Esophagus squamous epithelium (tissue), 5 donors: ENCODE measurements around the gene KCNMA1. TPM values are rescaled to one million over a fixed set of nuclear protein-coding genes. Genes with fewer than 3 reads are reported as not detected.

Source experiments
- DNase-seq: peaks from one replicate; lab custom pipeline; 2025; lab: John Stamatoyannopoulos, UW
- H3K27ac ChIP-seq, 4 donors: fragments of 200-600 bp; sonication (generic); one replicate each; pipeline ENCODE4 v1.5.1; 2016 to 2019; ENCODE audit warnings: mild to moderate bottlenecking in 1 of 4
- H3K27me3 ChIP-seq, 4 donors: fragments of 200-600 bp; sonication (generic); 1 replicate in 3 of 4; 2 replicates in 1 of 4; pipeline versions ENCODE4 v1.5.1 to v1.6.0; 2017 to 2021; ENCODE audit warnings: antibody characterized with exemption in 1 of 4
- H3K36me3 ChIP-seq, 3 donors: fragments of 200-600 bp; sonication (generic); one replicate each; pipeline ENCODE4 v1.5.1; 2016 to 2019
- H3K4me1 ChIP-seq, 3 donors: fragments of 200-600 bp; sonication (generic); one replicate each; pipeline ENCODE4 v1.5.1; 2017 to 2019
- H3K4me3 ChIP-seq, 4 donors: fragments of 200-600 bp; sonication (generic); 1 replicate in 3 of 4; 2 replicates in 1 of 4; pipeline ENCODE4 v1.5.1; 2016 to 2019; ENCODE audit warnings: mild to moderate bottlenecking in 2 of 4, moderate library complexity in 1 of 4
- H3K9me3 ChIP-seq, 3 donors: fragments of 200-600 bp; sonication (generic); one replicate each; pipeline ENCODE4 v1.5.1; 2016 to 2019
- CTCF ChIP-seq, 6 experiments: fragments of 450-650 bp in 4 of 6; fragments of 200-600 bp in 2 of 6; sonication (generic) in 2 of 6; IDR thresholded peaks; one replicate each; pipeline ENCODE4 v1.5.1; 2016 to 2019; ENCODE audit warnings: antibody characterized with exemption in 6 of 6, mild to moderate bottlenecking in 4 of 6, moderate library complexity in 4 of 6
- POLR2A ChIP-seq, 4 donors: fragments of 450-650 bp; IDR thresholded peaks; one replicate each; pipeline ENCODE4 v1.6.1; 2017; ENCODE audit warnings: antibody characterized with exemption in 4 of 4, mild to moderate bottlenecking in 4 of 4, moderate library complexity in 3 of 4
- WGBS, 2 donors: methylation state at CpG; one replicate each; pipeline ENCODE4 v1.1.5; 2018; 5-methylcytosine and 5-hydroxymethylcytosine counted together
- intact Hi-C: fragments of 100-400 bp; cut with DNase I; formaldehyde crosslinking; loops from one replicate; pipeline ENCODE4 v1.15.0; 2022
- total RNA-seq, 4 donors: library from RNA; depleted of rRNA; stranded (reverse); fragments of >200 nt; gene quantifications; one replicate each; pipeline ENCODE4 v1.1.0, GENCODE V29; 2016
- donor health status: DM: yes; HTN: yes; CAD: no.

Gene KCNMA1
- total RNA-seq, 4 donors from 2014 or later = 7.5 to 74.2 (median 18.0) TPM

GRCh38 chr10:77210645-77211044 is 427.0 kb downstream of the KCNMA1 start:
- no peak for DNase-seq
- Histone ChIP-seq H3K27me3 (peaks cover 0 to 7% (median 0%) of the 10 kb centered on the region in 4 donors), H3K9me3 (no peaks in the 10 kb centered on the region), H3K4me3 (no peak overlapping the region), H3K27ac (no peak overlapping the region), H3K36me3 (no peaks in the 10 kb centered on the region), H3K4me1 (no peaks in the 10 kb centered on the region)
- intact Hi-C loops = no loop called here
- TF ChIP-seq CTCF (IDR thresholded peaks at IDR 0.05) = no peak
- no peak for TF ChIP-seq POLR2A (IDR thresholded peaks at IDR 0.05)

GRCh38 chr10:77208684-77209256 is 428.8 kb downstream of the KCNMA1 start:
- intact Hi-C loops = no loop called here
- Histone ChIP-seq H3K4me1 (no peaks in the 10 kb centered on the region), H3K9me3 (peaks cover 0 to 6% (median 0%) of the 10 kb centered on the region in 3 donors), H3K27ac (no peak overlapping the region), H3K36me3 (no peaks in the 10 kb centered on the region), H3K4me3 (no peak overlapping the region), H3K27me3 (peaks cover 0 to 17% (median 0%) of the 10 kb centered on the region in 4 donors)
- DNase-seq = no peak
- TF ChIP-seq CTCF (IDR thresholded peaks at IDR 0.05) (no peak), POLR2A (IDR thresholded peaks at IDR 0.05) (no peak)
- WGBS, 2 donors = 84 to 92% methylated on average over 2 of the region's 2 CpGs

- Histone ChIP-seq H3K27ac (peak overlapping the region in 1 of 4 donors; percentile 44), H3K27me3 (peaks cover 0 to 23% (median 0%) of the 10 kb centered on the region in 4 donors), H3K36me3 (no peaks in the 10 kb centered on the region), H3K9me3 (peaks cover 0 to 6% (median 0%) of the 10 kb centered on the region in 3 donors), H3K4me3 (no peak overlapping the region), H3K4me1 (no peaks in the 10 kb centered on the region)
- DNase-seq = no peak
- intact Hi-C loops = no loop called here
- WGBS, 2 donors = 77 to 81% methylated on average over 5 of the region's 5 CpGs
- TF ChIP-seq POLR2A (IDR thresholded peaks at IDR 0.05) (no peak), CTCF (IDR thresholded peaks at IDR 0.05) (no peak)
Observed at GRCh38 chr10:77207828-77208185, 429.8 kb downstream of the KCNMA1 start.

GRCh38 chr10:77207182-77207827 is 430.3 kb downstream of the KCNMA1 start:
- DNase-seq = no peak
- Histone ChIP-seq H3K4me1 (no peaks in the 10 kb centered on the region), H3K36me3 (no peaks in the 10 kb centered on the region), H3K27ac (peak overlapping the region in 1 of 4 donors; percentile 44), H3K27me3 (peaks cover 0 to 23% (median 0%) of the 10 kb centered on the region in 4 donors), H3K4me3 (no peak overlapping the region), H3K9me3 (peaks cover 0 to 6% (median 0%) of the 10 kb centered on the region in 3 donors)
- TF ChIP-seq POLR2A (IDR thresholded peaks at IDR 0.05) (no peak), CTCF (IDR thresholded peaks at IDR 0.05) (no peak)
- intact Hi-C loops = no loop called here
- WGBS, 2 donors = 52 to 58% methylated on average over 4 of the region's 4 CpGs

GRCh38 chr10:77205135-77205534 is 432.5 kb downstream of the KCNMA1 start:
- DNase-seq = no peak
- H3K9me3 ChIP-seq = peaks cover 0 to 6% (median 0%) of the 10 kb centered on the region in 3 donors
- H3K4me1 ChIP-seq = no peaks in the 10 kb centered on the region
- peaks cover 0 to 23% (median 0%) of the 10 kb centered on the region in 4 donors for H3K27me3 ChIP-seq
- intact Hi-C loops = no loop called here
- H3K36me3 ChIP-seq = no peaks in the 10 kb centered on the region
- 60 to 80% methylated on average over 2 of the region's 2 CpGs for WGBS, 2 donors
- no peak overlapping the region for H3K4me3 ChIP-seq
- no peak overlapping the region for H3K27ac ChIP-seq
- no peak for TF ChIP-seq CTCF (IDR thresholded peaks at IDR 0.05)
- TF ChIP-seq POLR2A (IDR thresholded peaks at IDR 0.05) = no peak
